ENCODE results near the gene PKD1L1. TPM values are rescaled to one million over a fixed set of nuclear protein-coding genes. Genes with fewer than 3 reads are reported as not detected.

Gene PKD1L1
- polyA plus RNA-seq, 1 donor from 2014 or later, result 2.0 TPM

GRCh38 chr7:47739301-47739875 lies 208.9 kb downstream of the PKD1L1 start:
- H3K36me3 ChIP-seq (ENCODE audit: insufficient read depth, low read length), result no peaks in the 10 kb centered on the region
- H4K20me1 ChIP-seq (ENCODE audit: insufficient read depth), result no peaks in the 10 kb centered on the region
- H3K4me3 ChIP-seq (ENCODE audit: low read length), result no peak overlapping the region
- H3K27ac ChIP-seq (ENCODE audit: low read length), result no peak overlapping the region
- no peaks in the 10 kb centered on the region for H3K27me3 ChIP-seq (ENCODE audit: insufficient read depth, low read depth, low read length)
- TF ChIP-seq REST (IDR thresholded peaks at IDR 0.05; ENCODE audit: borderline replicate concordance) (no peak), POLR2AphosphoS5 (IDR thresholded peaks at IDR 0.05) (no peak), CTCF (IDR thresholded peaks at IDR 0.05; ENCODE audit: poor library complexity, severe bottlenecking) (no peak), EZH2 (IDR thresholded peaks at IDR 0.05; ENCODE audit: borderline replicate concordance, insufficient read depth, low read length, poor library complexity, severe bottlenecking) (no peak)
- no peaks in the 10 kb centered on the region for H3K79me2 ChIP-seq (replicated peaks; ENCODE audit: insufficient read depth, low read length)
- H3K9ac ChIP-seq (ENCODE audit: low read length), result no peak overlapping the region
- H3K9me2 ChIP-seq (ENCODE audit: insufficient read depth, low read length), result no peaks in the 10 kb centered on the region
- H3K9me3 ChIP-seq (ENCODE audit: low read length), result no peaks in the 10 kb centered on the region
- H3K4me2 ChIP-seq (ENCODE audit: low read length), result no peak overlapping the region
- H2AFZ ChIP-seq (ENCODE audit: low read depth, low read length), result no peak overlapping the region
- no peaks in the 10 kb centered on the region for H3F3A ChIP-seq (ENCODE audit: insufficient read depth, low read length, poor library complexity, severe bottlenecking)

GRCh38 chr7:47738563-47739166 lies 209.6 kb downstream of the PKD1L1 start:
- Histone ChIP-seq H2AFZ (ENCODE audit: low read depth, low read length) (no peak overlapping the region), H3K36me3 (ENCODE audit: insufficient read depth, low read length) (no peaks in the 10 kb centered on the region), H3K9me2 (ENCODE audit: insufficient read depth, low read length) (no peaks in the 10 kb centered on the region), H3K27ac (ENCODE audit: low read length) (no peak overlapping the region), H3K79me2 (replicated peaks; ENCODE audit: insufficient read depth, low read length) (no peaks in the 10 kb centered on the region), H3K9me3 (ENCODE audit: low read length) (no peaks in the 10 kb centered on the region), H3K27me3 (ENCODE audit: insufficient read depth, low read depth, low read length) (no peaks in the 10 kb centered on the region), H3K4me2 (ENCODE audit: low read length) (no peak overlapping the region), H3K9ac (ENCODE audit: low read length) (no peak overlapping the region), H3F3A (ENCODE audit: insufficient read depth, low read length, poor library complexity, severe bottlenecking) (no peaks in the 10 kb centered on the region), H3K4me3 (ENCODE audit: low read length) (no peak overlapping the region), H4K20me1 (ENCODE audit: insufficient read depth) (no peaks in the 10 kb centered on the region)
- no peak for TF ChIP-seq POLR2AphosphoS5 (IDR thresholded peaks at IDR 0.05)
- TF ChIP-seq EZH2 (IDR thresholded peaks at IDR 0.05; ENCODE audit: borderline replicate concordance, insufficient read depth, low read length, poor library complexity, severe bottlenecking), result no peak
- TF ChIP-seq REST (IDR thresholded peaks at IDR 0.05; ENCODE audit: borderline replicate concordance), result no peak
- TF ChIP-seq EP300 (conservative IDR thresholded peaks at IDR 0.05; ENCODE audit: poor library complexity, severe bottlenecking), result no peak
- TF ChIP-seq CTCF (IDR thresholded peaks at IDR 0.05; ENCODE audit: poor library complexity, severe bottlenecking), result no peak

Data from neural cell (in vitro differentiated cells).